Heart right ventricle (tissue), 16 donors: ENCODE data around the gene TREM1. TPM values are rescaled to one million over a fixed set of nuclear protein-coding genes. Genes with fewer than 3 reads are reported as not detected.

ENCODE experiments used
- ATAC-seq, 8 donors: fragments of 200-7000 bp; cut with Tn5 transposase; one replicate each; pipeline ENCODE4 v1.9.1; 2020; ENCODE audit warnings: mild to moderate bottlenecking in 8 of 8, moderate library complexity in 8 of 8, moderate number of reproducible peaks in 1 of 8
- DNase-seq, 2 donors: peaks; one replicate each; pipeline ENCODE4 v3.0.0-alpha.2; 2020
- H3K27ac ChIP-seq, 10 donors: fragments of 200-600 bp; sonication (generic) in 2 of 10; one replicate each; pipeline versions ENCODE4 v1.5.0 to v1.8.0; 2020 to 2022; ENCODE audit warnings: mild to moderate bottlenecking in 3 of 10
- H3K27me3 ChIP-seq, 7 donors: fragments of 200-600 bp; one replicate each; pipeline ENCODE4 v1.8.0; 2021 to 2022; ENCODE audit warnings: mild to moderate bottlenecking in 2 of 7
- H3K36me3 ChIP-seq, 9 donors: fragments of 200-600 bp; sonication (generic) in 1 of 9; one replicate each; pipeline versions ENCODE4 v1.5.0 to v1.8.0; 2020 to 2022; ENCODE audit warnings: mild to moderate bottlenecking in 2 of 9
- H3K4me1 ChIP-seq, 9 donors: fragments of 200-600 bp; sonication (generic) in 1 of 9; one replicate each; pipeline versions ENCODE4 v1.5.0 to v1.8.0; 2020 to 2022; ENCODE audit warnings: mild to moderate bottlenecking in 4 of 9
- H3K4me3 ChIP-seq, 10 donors: fragments of 200-600 bp; sonication (generic) in 2 of 10; one replicate each; pipeline versions ENCODE4 v1.5.0 to v1.8.0; 2020 to 2022; ENCODE audit warnings: mild to moderate bottlenecking in 7 of 10, moderate library complexity in 2 of 10
- H3K9me3 ChIP-seq, 11 donors: fragments of 200-600 bp in 10 of 11; sonication (generic) in 2 of 11; one replicate each; pipeline versions ENCODE4 v1.5.0 to v1.8.0; 2013 to 2022; ENCODE audit warnings: mild to moderate bottlenecking in 2 of 11, control low read depth in 1 of 11, moderate library complexity in 1 of 11
- WGBS, 2 donors: extraction: QIAGEN DNeasy Blood & Tissue Kit; methylation state at CpG; one replicate each; pipeline ENCODE4 v1.1.7; 2013; ENCODE audit warnings: inconsistent platforms in 1 of 2; 5-methylcytosine and 5-hydroxymethylcytosine counted together
- intact Hi-C, 10 donors: fragments of 100-400 bp; cut with DNase I; formaldehyde crosslinking; loops; one replicate each; pipeline versions ENCODE4 v1.11.1 to v1.14.2; 2022
- polyA plus RNA-seq, 2 donors: library from polyadenylated mRNA; stranded (reverse); fragments of 200-250 nt; gene quantifications; one replicate each; pipeline ENCODE4 v1.2.3, GENCODE V29; 2013
- total RNA-seq, 10 donors: library from RNA; stranded (reverse); fragmentation: NEBNext Ultra II Directional in 3 of 10; extraction: Animal tissue kit (Norgen Biotek cat#: 25700) in 3 of 10; gene quantifications; one replicate each; pipeline versions ENCODE4 v1.2.1 to v1.2.4, GENCODE V29; 2021 to 2023
- TF ChIP-seq, protein P1 (sequence below), 9 donors: fragments of 200-600 bp; sonication (generic) in 2 of 9; IDR thresholded peaks; one replicate each; pipeline versions ENCODE4 v1.5.0 to v1.8.0; 2021 to 2022; ENCODE audit warnings: antibody characterized with exemption in 9 of 9, mild to moderate bottlenecking in 5 of 9, moderate library complexity in 1 of 9
- donor health status: Arrhythmogenic right ventricular cardiomyopathy.
- donor health status: ischemic (EF 13 %, LVEDD 7.1; RV severe dilation, severe dysfunction).
- donor health status: healthy with polysubstance abuse.
- donor health status: DM: no; HTN: yes; CAD: no.
- donor health status: DM: no; HTN: no; CAD: no.
- donor health status: ischemic (EF 25% LVEDD 6.9; RV normal size, moderate dysfunction).
- donor health status: ischemic (EF 25% LVEDD 5.7; RV mildly dilated, moderate dysfunction).
- donor health status: healthy.
- donor health status: DM: yes; HTN: yes; CAD: no.
- donor health status: Ischemic cardiomyopathy.
- donor health status: ischemic (EF 35%, LVEDD 5.7; RV mildly dilated, moderate dysfunction).
- donor health status: nonischemic (EF 11% LVEDD 7.7; RV severe dilation, severe dysfunction).
- donor health status: DM: yes; HTN: yes; CAD: no.
- donor health status: PGD.
- donor health status: ischemic (EF 29% LVEDD 5.4; RV normal size, mild dysfunction).
- donor health status: nonischemic (EF 23%, LVEDD 6.1; RV moderate dilation, normal function).

Gene TREM1
- total and polyA plus RNA-seq, 12 donors = 0.35 to 12.4 (median 1.00) TPM; not detected in 1

DNA sequence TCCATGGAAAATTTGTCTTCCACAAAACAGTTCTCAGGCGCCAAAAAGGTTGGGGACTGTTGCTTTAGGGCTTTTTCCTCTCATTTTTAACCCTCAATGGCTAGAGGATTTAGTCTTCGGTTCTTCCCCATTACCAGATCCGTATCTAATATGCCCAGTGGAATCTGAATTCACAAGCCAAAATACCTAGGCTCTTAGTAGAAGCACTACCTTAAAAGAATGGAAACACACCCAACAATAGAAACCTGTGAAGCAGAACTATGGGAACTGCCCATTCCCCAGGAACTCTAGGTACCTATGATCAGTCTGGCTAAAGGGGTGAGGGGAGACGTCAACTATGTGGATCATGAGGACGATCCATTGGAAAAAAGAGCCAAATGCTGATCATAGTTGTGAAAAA, 55.2 kb downstream of the TREM1 start:
- intact Hi-C loops = no loop called here

DNA sequence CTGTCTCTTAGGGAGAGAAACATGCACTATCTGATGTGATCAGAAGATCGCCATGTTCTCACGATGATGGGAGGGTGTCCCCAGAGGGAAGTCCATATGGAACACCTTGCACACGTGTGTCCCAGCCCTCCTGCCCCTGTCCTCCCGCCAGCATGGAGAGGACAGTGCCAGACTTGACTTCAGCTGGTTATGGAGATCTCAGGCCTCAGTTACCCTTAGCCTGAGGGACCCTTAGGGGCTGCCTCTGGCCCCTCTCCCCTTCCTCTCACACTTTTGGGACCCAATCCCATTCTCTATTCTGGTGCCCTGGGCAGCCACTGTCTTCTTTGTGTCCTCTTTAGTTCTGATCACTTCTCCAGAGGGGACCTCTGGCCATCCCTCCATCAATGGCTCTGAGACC, 56.8 kb downstream of the TREM1 start:
- Histone ChIP-seq H3K4me3 (no peak overlapping the region), H3K4me1 (no peaks in the 10 kb centered on the region), H3K36me3 (no peaks in the 10 kb centered on the region), H3K27me3 (peaks cover 0 to 42% (median 32%) of the 10 kb centered on the region in 7 donors), H3K27ac (no peak overlapping the region), H3K9me3 (no peaks in the 10 kb centered on the region)
- WGBS, 2 donors = 88% methylated on average over 4 of the region's 4 CpGs
- DNase-seq (no peak), ATAC-seq (no peak)
- TF ChIP-seq, protein P1, sequence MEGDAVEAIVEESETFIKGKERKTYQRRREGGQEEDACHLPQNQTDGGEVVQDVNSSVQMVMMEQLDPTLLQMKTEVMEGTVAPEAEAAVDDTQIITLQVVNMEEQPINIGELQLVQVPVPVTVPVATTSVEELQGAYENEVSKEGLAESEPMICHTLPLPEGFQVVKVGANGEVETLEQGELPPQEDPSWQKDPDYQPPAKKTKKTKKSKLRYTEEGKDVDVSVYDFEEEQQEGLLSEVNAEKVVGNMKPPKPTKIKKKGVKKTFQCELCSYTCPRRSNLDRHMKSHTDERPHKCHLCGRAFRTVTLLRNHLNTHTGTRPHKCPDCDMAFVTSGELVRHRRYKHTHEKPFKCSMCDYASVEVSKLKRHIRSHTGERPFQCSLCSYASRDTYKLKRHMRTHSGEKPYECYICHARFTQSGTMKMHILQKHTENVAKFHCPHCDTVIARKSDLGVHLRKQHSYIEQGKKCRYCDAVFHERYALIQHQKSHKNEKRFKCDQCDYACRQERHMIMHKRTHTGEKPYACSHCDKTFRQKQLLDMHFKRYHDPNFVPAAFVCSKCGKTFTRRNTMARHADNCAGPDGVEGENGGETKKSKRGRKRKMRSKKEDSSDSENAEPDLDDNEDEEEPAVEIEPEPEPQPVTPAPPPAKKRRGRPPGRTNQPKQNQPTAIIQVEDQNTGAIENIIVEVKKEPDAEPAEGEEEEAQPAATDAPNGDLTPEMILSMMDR (IDR thresholded peaks at IDR 0.05) = no peak
- intact Hi-C loops = no loop called here

More for the DNA sequence above, 55.2 kb downstream of the TREM1 start:
- Histone ChIP-seq H3K27ac (no peak overlapping the region), H3K9me3 (no peaks in the 10 kb centered on the region), H3K36me3 (no peaks in the 10 kb centered on the region), H3K4me1 (no peaks in the 10 kb centered on the region), H3K4me3 (no peak overlapping the region), H3K27me3 (peaks cover 0 to 37% (median 21%) of the 10 kb centered on the region in 7 donors)
- WGBS, 2 donors = 72 to 92% methylated on average over 5 of the region's 5 CpGs
- ATAC-seq = no peak
- DNase-seq = no peak
- TF ChIP-seq, protein P1 (IDR thresholded peaks at IDR 0.05) = no peak

DNA sequence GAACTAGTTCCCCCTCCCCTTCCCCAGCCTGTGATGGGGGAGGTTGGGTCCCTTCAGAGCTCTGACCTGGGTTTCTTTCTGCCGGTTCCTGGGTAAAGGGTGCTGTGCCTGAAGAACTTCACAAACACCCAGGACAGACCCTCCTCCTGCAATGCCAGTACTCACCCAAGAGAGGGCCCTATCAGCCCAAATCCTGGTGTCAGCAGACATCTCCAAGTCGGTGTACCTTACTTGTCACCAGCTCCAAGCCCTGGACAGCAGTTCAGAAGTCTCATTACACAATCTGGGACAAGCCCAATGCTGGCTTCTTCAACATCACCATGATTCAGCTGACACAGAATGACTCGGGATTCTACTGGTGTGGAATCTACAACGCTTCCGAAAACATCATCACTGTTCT, 57.9 kb downstream of the TREM1 start:
- Histone ChIP-seq H3K4me1 (no peaks in the 10 kb centered on the region), H3K4me3 (no peak overlapping the region), H3K36me3 (no peaks in the 10 kb centered on the region), H3K27ac (peak overlapping the region in 1 of 10 donors; percentile 20), H3K9me3 (no peaks in the 10 kb centered on the region), H3K27me3 (peaks cover 0 to 47% (median 32%) of the 10 kb centered on the region in 7 donors)
- no peak for DNase-seq
- ATAC-seq = peak in 2 of 8 donors; percentile 22 to 24
- intact Hi-C loops = no loop called here
- 49 to 69% methylated on average over 5 of the region's 5 CpGs for WGBS, 2 donors
- TF ChIP-seq, protein P1 (IDR thresholded peaks at IDR 0.05) = peak in 1 of 9 donors; percentile 10

DNA sequence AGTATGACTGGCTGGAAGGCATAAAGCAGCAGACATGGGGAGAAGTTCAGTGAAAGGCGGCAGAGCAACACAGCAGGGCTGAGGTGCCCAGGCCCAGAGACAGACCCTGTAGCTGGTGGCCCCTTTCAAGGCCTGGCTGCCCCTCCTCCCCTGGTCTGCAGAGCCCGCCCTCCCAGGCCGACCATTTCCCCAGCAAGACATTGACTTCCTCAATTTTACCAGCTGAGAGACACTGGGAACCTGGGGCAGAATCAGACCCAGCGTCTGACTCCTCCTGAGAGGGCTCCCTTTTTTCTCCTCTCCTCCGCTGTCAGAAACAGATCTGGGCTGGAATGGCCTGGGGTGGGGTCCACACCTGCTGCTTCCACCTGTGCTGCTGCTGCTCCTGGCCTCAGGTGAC, 58.4 kb downstream of the TREM1 start, which contains the start of gene TREML4:
Gene TREML4, plus strand, starts transcription at position 254 of the 400 bp plus-strand sequence. Its CDS starts 79 bp downstream, at position 333.
- ATAC-seq = peak in 2 of 8 donors; percentile 27 to 47
- Histone ChIP-seq H3K27ac (peak within 1 kb of the TSS in 1 of 10 donors; percentile 20), H3K4me1 (no peaks in the 10 kb centered on the region), H3K4me3 (no peak within 1 kb of the TSS), H3K9me3 (no peaks in the 10 kb centered on the region), H3K36me3 (no peaks in the 10 kb centered on the region), H3K27me3 (peaks cover 0 to 49% (median 32%) of the 10 kb centered on the region in 7 donors)
- no peak for DNase-seq
- intact Hi-C loops = no loop called here
- TF ChIP-seq, protein P1 (IDR thresholded peaks at IDR 0.05) = no peak
- WGBS, 2 donors = 64 to 82% methylated on average over 5 of the region's 5 CpGs
